Activated naive CD4-positive, alpha-beta T cell (primary cell): Measurements from ENCODE around the gene ALOX12.

ENCODE experiments used
- DNase-seq, 4 experiments: peaks; one replicate each; lab custom pipeline; 2025; lab: John Stamatoyannopoulos, UW

Gene ALOX12

GRCh38 chr17:7001318-7001961, 5.6 kb downstream of the ALOX12 start:
- peak in 1 of 4 experiments; percentile 15 for DNase-seq

- DNase-seq, result no peak
Measured at GRCh38 chr17:7002288-7003047, 6.6 kb downstream of the ALOX12 start.

- no peak for DNase-seq
Measured at GRCh38 chr17:7003745-7004144, 7.9 kb downstream of the ALOX12 start.

- DNase-seq, result no peak
Measured at GRCh38 chr17:7004398-7005253, 8.8 kb downstream of the ALOX12 start.

GRCh38 chr17:7005716-7006115, 9.9 kb downstream of the ALOX12 start:
- no peak for DNase-seq

- no peak for DNase-seq
Measured at GRCh38 chr17:7007143-7007542, 11.3 kb downstream of the ALOX12 start.

- no peak for DNase-seq
Measured at GRCh38 chr17:7010523-7010922, 14.7 kb downstream of the ALOX12 start.

- DNase-seq, result no peak
Measured at GRCh38 chr17:7011415-7011814, 15.6 kb downstream of the ALOX12 start.

GRCh38 chr17:7011942-7012254, 16.0 kb downstream of the ALOX12 start:
- no peak for DNase-seq

- DNase-seq, result peak; percentile 90 to 97 (median 94)
Measured at GRCh38 chr17:7014261-7014994, 18.6 kb downstream of the ALOX12 start.

GRCh38 chr17:7014995-7015958, 19.4 kb downstream of the ALOX12 start:
- DNase-seq, result peak in 2 of 4 experiments; percentile 47 to 62

GRCh38 chr17:7016418-7016817, 20.6 kb downstream of the ALOX12 start:
- DNase-seq, result no peak

- DNase-seq, result no peak
Measured at GRCh38 chr17:7016886-7017826, 21.3 kb downstream of the ALOX12 start.

GRCh38 chr17:7017827-7018200, 22.0 kb downstream of the ALOX12 start:
- no peak for DNase-seq

- DNase-seq, result no peak
Measured at GRCh38 chr17:7018331-7018964, 22.6 kb downstream of the ALOX12 start.

- DNase-seq, result no peak
Measured at GRCh38 chr17:7019367-7019766, 23.5 kb downstream of the ALOX12 start.

GRCh38 chr17:7019839-7020519, 24.1 kb downstream of the ALOX12 start:
- no peak for DNase-seq

GRCh38 chr17:7020894-7021664, 25.2 kb downstream of the ALOX12 start:
- no peak for DNase-seq
